CD8-positive, alpha-beta memory T cell (primary cell): Measurements from ENCODE around the gene DDX59. TPM values are rescaled to one million over a fixed set of nuclear protein-coding genes. Genes with fewer than 3 reads are reported as not detected.

Experiments
- CTCF ChIA-PET: fragments of 350-600 bp; sonication (Branson Sonifier 250); formaldehyde crosslinking; loops from one replicate; lab custom pipeline; 2021; ENCODE audit warnings: antibody characterized with exemption; lab: Charles Lee
- POLR2A ChIA-PET: fragments of 350-600 bp; sonication (Branson Sonifier 250); formaldehyde crosslinking; loops from one replicate; lab custom pipeline; 2021; ENCODE audit warnings: antibody characterized with exemption; lab: Charles Lee
- DNase-seq, 5 donors: peaks; one replicate each; pipeline versions ENCODE4 v3.0.0 to v3.0.0-alpha.2; 2020 to 2022; ENCODE audit warnings: mixed read lengths in 1 of 5
- H3K27ac ChIP-seq: one replicate; pipeline ENCODE4 v1.7.0; 2013; ENCODE audit warnings: low read depth, mild to moderate bottlenecking, low read length, moderate library complexity
- H3K27me3 ChIP-seq: 2 replicates; pipeline ENCODE4 v1.7.0; 2013; ENCODE audit warnings: low read length, mild to moderate bottlenecking; ENCODE audit not compliant: insufficient read depth, poor library complexity, severe bottlenecking
- H3K36me3 ChIP-seq: 2 replicates; pipeline ENCODE4 v1.7.0; 2013; ENCODE audit warnings: mild to moderate bottlenecking, low read length, moderate library complexity; ENCODE audit not compliant: insufficient read depth
- H3K4me1 ChIP-seq: 2 replicates; pipeline ENCODE4 v1.7.0; 2013; ENCODE audit warnings: mild to moderate bottlenecking, low read length, moderate library complexity; ENCODE audit not compliant: insufficient read depth
- H3K4me3 ChIP-seq: 2 replicates; pipeline ENCODE4 v1.7.0; 2013; ENCODE audit warnings: mild to moderate bottlenecking, low read length
- H3K9me3 ChIP-seq: 2 replicates; pipeline ENCODE4 v1.7.0; 2013; ENCODE audit warnings: mild to moderate bottlenecking, low read length
- H3K27ac Mint-ChIP-seq, 8 donors: one replicate each; pipeline ENCODE4 v1.8.0; 2020 to 2021; ENCODE audit warnings: mixed read lengths in 8 of 8, mild to moderate bottlenecking in 6 of 8, inconsistent platforms in 3 of 8, moderate library complexity in 3 of 8
- H3K27me3 Mint-ChIP-seq, 2 donors: one replicate each; pipeline ENCODE4 v1.8.0; 2020 to 2021; ENCODE audit warnings: mixed read lengths in 2 of 2, mild to moderate bottlenecking in 1 of 2, moderate library complexity in 1 of 2
- H3K36me3 Mint-ChIP-seq, 3 donors: one replicate each; pipeline ENCODE4 v1.8.0; 2020 to 2021; ENCODE audit warnings: mixed read lengths in 3 of 3, inconsistent platforms in 1 of 3, mild to moderate bottlenecking in 1 of 3
- H3K4me1 Mint-ChIP-seq, 3 donors: one replicate each; pipeline ENCODE4 v1.8.0; 2020 to 2021; ENCODE audit warnings: mixed read lengths in 3 of 3, inconsistent platforms in 1 of 3, mild to moderate bottlenecking in 1 of 3
- H3K4me3 Mint-ChIP-seq, 7 donors: one replicate each; pipeline ENCODE4 v1.8.0; 2020 to 2021; ENCODE audit warnings: mixed read lengths in 7 of 7, mild to moderate bottlenecking in 6 of 7, moderate library complexity in 4 of 7, inconsistent platforms in 2 of 7
- H3K9me3 Mint-ChIP-seq, 5 donors: one replicate each; pipeline ENCODE4 v1.8.0; 2020 to 2022; ENCODE audit warnings: mixed read lengths in 5 of 5, mild to moderate bottlenecking in 3 of 5, moderate library complexity in 2 of 5, inconsistent platforms in 1 of 5
- polyA plus RNA-seq: library from polyadenylated mRNA; unstranded; fragments of 300-500 nt; fragmentation: Illumina TruSeq; gene quantifications from one replicate; pipeline ENCODE4 v1.2.3, GENCODE V29; 2021
- total RNA-seq, 2 experiments: library from RNA; stranded (reverse); gene quantifications; one replicate each; pipeline ENCODE4 v1.2.3, GENCODE V29; 2021

Gene DDX59
- total and polyA plus RNA-seq, 3 experiments from 2014 or later = 19.0 to 23.4 (median 22.5) TPM

- no peaks in the 10 kb centered on the region for H3K9me3 ChIP-seq
- CTCF ChIA-PET = interaction anchor here (1.4 to 5.0 kb wide), 2 partner anchors 46 to 62 kb away, joined by 3 to 30 read pairs; partner anchors contain the start of gene KIF14
- no peak for DNase-seq
These were observed 993 bp downstream of the DDX59 start for GRCh38 chr1:200668514-200669313.

GRCh38 chr1:200666309-200666708, 3.4 kb downstream of the DDX59 start:
- H3K4me1 ChIP-seq = peaks cover 37% of the 10 kb centered on the region

More at GRCh38 chr1:200668514-200669313, 993 bp downstream of the DDX59 start:
- H3K36me3 Mint-ChIP-seq = peaks cover 0 to 34% (median 7%) of the 10 kb centered on the region in 3 donors
- H3K27ac Mint-ChIP-seq = peak overlapping the region; percentile 74 to 96 (median 90)
- Histone ChIP-seq H3K36me3 (no peaks in the 10 kb centered on the region), H3K27me3 (no peaks in the 10 kb centered on the region), H3K4me3 (peak overlapping the region; percentile 95), H3K27ac (peak overlapping the region; percentile 93), H3K4me1 (peaks cover 33% of the 10 kb centered on the region)
- H3K27me3 Mint-ChIP-seq = peaks cover 0 to 1% of the 10 kb centered on the region in 2 donors
- POLR2A ChIA-PET = interaction anchor here (1.3 kb wide), 2 partner anchors 13 to 46 kb away, joined by 3 to 8 read pairs; no protein-coding TSS in a partner anchor
- peak overlapping the region; percentile 75 to 99 (median 95) for H3K4me3 Mint-ChIP-seq
- H3K9me3 Mint-ChIP-seq = no peaks in the 10 kb centered on the region
- peaks cover 46 to 63% (median 60%) of the 10 kb centered on the region in 3 donors for H3K4me1 Mint-ChIP-seq

GRCh38 chr1:200665861-200666260, 3.8 kb downstream of the DDX59 start:
- peak overlapping the region in 6 of 8 donors; percentile 4 to 84 (median 18) for H3K27ac Mint-ChIP-seq
- Histone ChIP-seq H3K4me1 (peaks cover 36% of the 10 kb centered on the region), H3K36me3 (peaks cover under 1% of the 10 kb centered on the region), H3K27ac (no peak overlapping the region), H3K9me3 (no peaks in the 10 kb centered on the region), H3K27me3 (no peaks in the 10 kb centered on the region), H3K4me3 (no peak overlapping the region)
- H3K4me3 Mint-ChIP-seq = peak overlapping the region in 2 of 7 donors; percentile 9 to 17
- peaks cover 0 to 1% of the 10 kb centered on the region in 2 donors for H3K27me3 Mint-ChIP-seq
- H3K9me3 Mint-ChIP-seq = no peaks in the 10 kb centered on the region
- CTCF ChIA-PET = interaction anchor here (0.7 kb wide), 1 partner anchor 71 kb away, joined by 3 read pairs; no protein-coding TSS in a partner anchor
- peaks cover 59 to 79% (median 79%) of the 10 kb centered on the region in 3 donors for H3K4me1 Mint-ChIP-seq
- H3K36me3 Mint-ChIP-seq = peaks cover 0 to 59% (median 16%) of the 10 kb centered on the region in 3 donors
- POLR2A ChIA-PET = interaction anchor here (0.7 kb wide), 1 partner anchor 38 kb away, joined by 5 read pairs; no protein-coding TSS in a partner anchor
- DNase-seq = no peak

More at GRCh38 chr1:200666309-200666708, 3.4 kb downstream of the DDX59 start:
- H3K4me1 Mint-ChIP-seq = peaks cover 58 to 80% (median 79%) of the 10 kb centered on the region in 3 donors
- H3K9me3 ChIP-seq = no peaks in the 10 kb centered on the region
- ChIA-PET POLR2A (no interaction called here), CTCF (no interaction called here)
- no peaks in the 10 kb centered on the region for H3K9me3 Mint-ChIP-seq
- H3K36me3 Mint-ChIP-seq = peaks cover 0 to 55% (median 14%) of the 10 kb centered on the region in 3 donors
- no peaks in the 10 kb centered on the region for H3K27me3 ChIP-seq
- H3K4me3 Mint-ChIP-seq = peak overlapping the region in 4 of 7 donors; percentile 3 to 29 (median 18)
- no peak overlapping the region for H3K4me3 ChIP-seq
- H3K27me3 Mint-ChIP-seq = peaks cover 0 to 1% of the 10 kb centered on the region in 2 donors
- no peak for DNase-seq
- H3K36me3 ChIP-seq = no peaks in the 10 kb centered on the region
- H3K27ac ChIP-seq = no peak overlapping the region
- peak overlapping the region; percentile 2 to 84 (median 12) for H3K27ac Mint-ChIP-seq

GRCh38 chr1:200660719-200661118, 9.0 kb downstream of the DDX59 start:
- H3K27me3 Mint-ChIP-seq = no peaks in the 10 kb centered on the region
- peaks cover 41 to 64% (median 63%) of the 10 kb centered on the region in 3 donors for H3K4me1 Mint-ChIP-seq
- H3K27ac ChIP-seq = no peak overlapping the region
- peak overlapping the region in 2 of 8 donors; percentile 42 to 52 for H3K27ac Mint-ChIP-seq
- H3K4me3 Mint-ChIP-seq = no peak overlapping the region
- ChIA-PET CTCF (no interaction called here), POLR2A (interaction anchor here (0.5 kb wide), 1 partner anchor 1919 kb away, joined by 3 read pairs; no protein-coding TSS in a partner anchor)
- no peaks in the 10 kb centered on the region for H3K9me3 Mint-ChIP-seq
- H3K36me3 ChIP-seq = peaks cover 17% of the 10 kb centered on the region
- H3K4me1 ChIP-seq = peaks cover 15% of the 10 kb centered on the region
- no peaks in the 10 kb centered on the region for H3K9me3 ChIP-seq
- H3K27me3 ChIP-seq = no peaks in the 10 kb centered on the region
- no peak for DNase-seq
- no peak overlapping the region for H3K4me3 ChIP-seq
- peaks cover 4 to 89% (median 33%) of the 10 kb centered on the region in 3 donors for H3K36me3 Mint-ChIP-seq

GRCh38 chr1:200659269-200659668, 10.4 kb downstream of the DDX59 start:
- H3K4me1 ChIP-seq = peaks cover 9% of the 10 kb centered on the region
- Mint-ChIP-seq H3K27me3 (no peaks in the 10 kb centered on the region), H3K4me3 (no peak overlapping the region), H3K9me3 (no peaks in the 10 kb centered on the region), H3K36me3 (peaks cover 4 to 91% (median 36%) of the 10 kb centered on the region in 3 donors), H3K27ac (peak overlapping the region in 3 of 8 donors; percentile 39 to 56 (median 43)), H3K4me1 (peaks cover 34 to 56% (median 55%) of the 10 kb centered on the region in 3 donors)
- no peak overlapping the region for H3K4me3 ChIP-seq
- H3K27me3 ChIP-seq = no peaks in the 10 kb centered on the region
- POLR2A ChIA-PET = no interaction called here
- CTCF ChIA-PET = no interaction called here
- peaks cover 17% of the 10 kb centered on the region for H3K36me3 ChIP-seq
- no peak for DNase-seq
- H3K9me3 ChIP-seq = no peaks in the 10 kb centered on the region
- H3K27ac ChIP-seq = no peak overlapping the region

- Mint-ChIP-seq H3K9me3 (no peaks in the 10 kb centered on the region), H3K27me3 (no peaks in the 10 kb centered on the region), H3K4me3 (no peak overlapping the region), H3K27ac (peak overlapping the region in 4 of 8 donors; percentile 4 to 52 (median 38)), H3K36me3 (peaks cover 5 to 91% (median 39%) of the 10 kb centered on the region in 3 donors), H3K4me1 (peaks cover 33 to 53% (median 52%) of the 10 kb centered on the region in 3 donors)
- no peaks in the 10 kb centered on the region for H3K9me3 ChIP-seq
- H3K27me3 ChIP-seq = no peaks in the 10 kb centered on the region
- no peak for DNase-seq
- POLR2A ChIA-PET = no interaction called here
- CTCF ChIA-PET = no interaction called here
- H3K27ac ChIP-seq = no peak overlapping the region
- H3K4me1 ChIP-seq = peaks cover 3% of the 10 kb centered on the region
- H3K36me3 ChIP-seq = peaks cover 17% of the 10 kb centered on the region
- H3K4me3 ChIP-seq = no peak overlapping the region
These were observed 11.5 kb downstream of the DDX59 start for GRCh38 chr1:200658037-200658818.

GRCh38 chr1:200654660-200655059, 15.0 kb downstream of the DDX59 start:
- Histone ChIP-seq H3K9me3 (no peaks in the 10 kb centered on the region), H3K27ac (no peak overlapping the region), H3K36me3 (peaks cover 12% of the 10 kb centered on the region), H3K27me3 (no peaks in the 10 kb centered on the region), H3K4me3 (no peak overlapping the region), H3K4me1 (no peaks in the 10 kb centered on the region)
- Mint-ChIP-seq H3K4me3 (no peak overlapping the region), H3K9me3 (no peaks in the 10 kb centered on the region), H3K27ac (peak overlapping the region in 5 of 8 donors; percentile 22 to 83 (median 36)), H3K27me3 (no peaks in the 10 kb centered on the region), H3K36me3 (peaks cover 10 to 74% (median 29%) of the 10 kb centered on the region in 3 donors), H3K4me1 (peaks cover 24 to 28% (median 26%) of the 10 kb centered on the region in 3 donors)
- ChIA-PET CTCF (no interaction called here), POLR2A (no interaction called here)
- DNase-seq = no peak
